Measurements from ENCODE around the gene WASHC3.

Gene WASHC3

GRCh38 chr12:102063069-102063468 lies 1.3 kb upstream of the WASHC3 start:
- peak overlapping the region; percentile 28 for H3K27ac Mint-ChIP-seq
- no peaks in the 10 kb centered on the region for H3K27me3 Mint-ChIP-seq (ENCODE audit: low read depth)
- H3K36me3 Mint-ChIP-seq (ENCODE audit: low read depth) = peaks cover 18% of the 10 kb centered on the region
- H3K9me3 Mint-ChIP-seq = no peaks in the 10 kb centered on the region
- DNase-seq (ENCODE audit: low spot score) = no peak
- H3K4me1 Mint-ChIP-seq (ENCODE audit: low read depth) = peaks cover 35% of the 10 kb centered on the region
- no peak overlapping the region for H3K4me3 Mint-ChIP-seq

DNA sequence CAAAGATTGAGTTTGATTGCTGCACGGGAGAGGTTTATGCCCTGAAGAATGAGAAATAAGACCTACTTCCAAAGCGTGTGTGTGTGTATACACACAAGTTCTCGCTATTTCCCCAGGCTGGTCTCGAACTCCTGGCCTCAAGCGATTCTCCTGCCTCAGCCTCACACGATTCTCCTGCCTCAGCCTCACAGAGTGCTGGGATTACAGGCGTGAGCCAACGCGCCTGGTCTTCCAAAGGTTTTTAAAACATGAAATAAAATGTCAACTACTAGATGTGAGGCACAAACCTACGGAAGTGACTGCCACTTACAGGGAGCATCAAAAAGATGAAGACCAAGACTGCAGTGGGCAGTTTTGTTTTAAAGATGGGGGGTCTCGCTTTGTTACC lies 622 bp upstream of the WASHC3 start:
- H3K27me3 Mint-ChIP-seq (ENCODE audit: low read depth) = no peaks in the 10 kb centered on the region
- no peaks in the 10 kb centered on the region for H3K9me3 Mint-ChIP-seq
- H3K36me3 Mint-ChIP-seq (ENCODE audit: low read depth) = peaks cover 24% of the 10 kb centered on the region
- DNase-seq (ENCODE audit: low spot score) = no peak
- peak overlapping the region; percentile 99 for H3K27ac Mint-ChIP-seq
- peaks cover 41% of the 10 kb centered on the region for H3K4me1 Mint-ChIP-seq (ENCODE audit: low read depth)
- H3K4me3 Mint-ChIP-seq = peak overlapping the region; percentile 91

DNA sequence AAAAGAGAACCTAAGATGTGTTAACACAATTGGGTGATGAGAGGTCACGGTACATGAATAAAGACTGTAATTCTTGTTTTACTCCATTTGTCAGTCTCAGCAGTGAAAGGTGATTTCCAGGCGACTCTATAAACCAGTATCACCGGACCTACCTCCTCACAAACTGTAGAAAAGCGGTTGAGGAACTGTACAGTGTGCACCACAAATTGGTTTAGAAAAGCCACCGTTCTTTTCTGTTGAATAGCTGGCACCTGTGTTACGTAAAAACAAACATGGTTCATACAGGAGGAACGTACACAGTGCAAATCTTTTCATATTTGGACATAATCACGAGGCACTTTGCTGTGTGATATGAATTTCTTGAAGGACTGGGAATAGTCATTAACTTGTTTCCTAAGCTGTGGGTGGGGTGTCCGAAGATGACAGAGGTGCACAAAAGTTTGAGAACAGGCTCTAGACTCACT lies 663 bp downstream of the WASHC3 start:
- peak; percentile 48 for DNase-seq (ENCODE audit: low spot score)
- peak overlapping the region; percentile 99 for H3K27ac Mint-ChIP-seq
- H3K36me3 Mint-ChIP-seq (ENCODE audit: low read depth) = peaks cover 36% of the 10 kb centered on the region
- H3K9me3 Mint-ChIP-seq = peaks cover 6% of the 10 kb centered on the region
- H3K4me3 Mint-ChIP-seq = peak overlapping the region; percentile 91
- H3K27me3 Mint-ChIP-seq (ENCODE audit: low read depth) = no peaks in the 10 kb centered on the region
- H3K4me1 Mint-ChIP-seq (ENCODE audit: low read depth) = peaks cover 47% of the 10 kb centered on the region

DNA sequence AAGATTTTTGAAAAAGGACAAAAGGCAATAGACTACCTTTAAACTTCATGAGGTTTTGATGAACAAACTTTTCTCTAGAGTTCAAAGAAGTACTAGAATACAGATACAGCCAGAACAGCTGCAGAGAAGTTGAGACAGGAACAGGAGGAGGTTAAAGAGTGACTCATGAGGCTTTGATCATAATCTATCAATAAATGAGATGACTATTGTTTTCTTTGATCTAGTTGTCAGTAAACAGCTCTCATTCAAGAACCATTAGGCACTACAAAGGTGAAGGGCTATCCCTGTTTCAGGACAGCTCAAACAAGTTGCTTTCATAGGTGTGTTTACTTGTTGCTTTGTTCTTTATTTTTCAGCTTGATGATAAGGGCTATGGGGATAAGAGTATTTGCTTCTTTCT lies 2.4 kb downstream of the WASHC3 start:
- no peak for DNase-seq (ENCODE audit: low spot score)
- Mint-ChIP-seq H3K4me1 (ENCODE audit: low read depth) (peaks cover 53% of the 10 kb centered on the region), H3K36me3 (ENCODE audit: low read depth) (peaks cover 48% of the 10 kb centered on the region), H3K9me3 (peaks cover 6% of the 10 kb centered on the region), H3K27me3 (ENCODE audit: low read depth) (no peaks in the 10 kb centered on the region), H3K27ac (peak overlapping the region; percentile 91), H3K4me3 (peak overlapping the region; percentile 64)

DNA sequence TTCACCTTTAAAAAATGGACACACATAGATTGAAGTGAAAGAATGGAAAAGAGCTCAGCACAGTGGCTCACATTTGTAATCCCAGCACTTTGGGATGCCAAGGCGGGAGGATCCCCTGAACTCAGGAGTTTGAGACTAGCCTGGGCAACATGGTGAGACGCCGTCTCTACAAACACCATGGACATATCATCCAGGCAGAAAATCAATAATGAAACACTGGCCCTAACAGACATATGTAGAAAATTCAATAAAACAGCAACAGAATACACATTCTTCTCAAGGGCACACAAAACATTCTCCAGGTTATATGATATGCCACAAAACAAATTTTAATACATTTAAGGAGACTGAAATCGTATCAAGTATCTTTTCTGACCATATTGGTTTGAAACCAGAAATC lies 7.4 kb downstream of the WASHC3 start:
- no peak overlapping the region for H3K4me3 Mint-ChIP-seq
- H3K27me3 Mint-ChIP-seq (ENCODE audit: low read depth) = no peaks in the 10 kb centered on the region
- peaks cover 39% of the 10 kb centered on the region for H3K4me1 Mint-ChIP-seq (ENCODE audit: low read depth)
- peaks cover 69% of the 10 kb centered on the region for H3K36me3 Mint-ChIP-seq (ENCODE audit: low read depth)
- DNase-seq (ENCODE audit: low spot score) = no peak
- H3K27ac Mint-ChIP-seq = no peak overlapping the region
- peaks cover 6% of the 10 kb centered on the region for H3K9me3 Mint-ChIP-seq

DNA sequence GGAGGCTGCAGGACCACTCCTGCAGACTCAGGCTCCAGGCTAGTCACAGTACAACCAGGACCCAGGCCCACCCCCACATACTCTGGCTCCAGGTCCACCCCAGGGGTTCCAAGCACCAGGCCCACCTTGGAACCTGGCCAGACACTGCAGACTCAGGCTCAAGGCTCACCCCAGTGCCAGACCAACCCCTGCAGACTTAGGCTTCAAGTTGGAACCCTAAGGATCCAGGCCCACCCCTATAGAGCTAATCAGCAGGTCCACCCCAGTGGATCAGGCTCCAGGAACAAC lies 8.8 kb downstream of the WASHC3 start:
- peaks cover 66% of the 10 kb centered on the region for H3K36me3 Mint-ChIP-seq (ENCODE audit: low read depth)
- H3K27ac Mint-ChIP-seq = no peak overlapping the region
- H3K9me3 Mint-ChIP-seq = peaks cover 6% of the 10 kb centered on the region
- no peak for DNase-seq (ENCODE audit: low spot score)
- no peaks in the 10 kb centered on the region for H3K27me3 Mint-ChIP-seq (ENCODE audit: low read depth)
- H3K4me3 Mint-ChIP-seq = no peak overlapping the region
- peaks cover 32% of the 10 kb centered on the region for H3K4me1 Mint-ChIP-seq (ENCODE audit: low read depth)

DNA sequence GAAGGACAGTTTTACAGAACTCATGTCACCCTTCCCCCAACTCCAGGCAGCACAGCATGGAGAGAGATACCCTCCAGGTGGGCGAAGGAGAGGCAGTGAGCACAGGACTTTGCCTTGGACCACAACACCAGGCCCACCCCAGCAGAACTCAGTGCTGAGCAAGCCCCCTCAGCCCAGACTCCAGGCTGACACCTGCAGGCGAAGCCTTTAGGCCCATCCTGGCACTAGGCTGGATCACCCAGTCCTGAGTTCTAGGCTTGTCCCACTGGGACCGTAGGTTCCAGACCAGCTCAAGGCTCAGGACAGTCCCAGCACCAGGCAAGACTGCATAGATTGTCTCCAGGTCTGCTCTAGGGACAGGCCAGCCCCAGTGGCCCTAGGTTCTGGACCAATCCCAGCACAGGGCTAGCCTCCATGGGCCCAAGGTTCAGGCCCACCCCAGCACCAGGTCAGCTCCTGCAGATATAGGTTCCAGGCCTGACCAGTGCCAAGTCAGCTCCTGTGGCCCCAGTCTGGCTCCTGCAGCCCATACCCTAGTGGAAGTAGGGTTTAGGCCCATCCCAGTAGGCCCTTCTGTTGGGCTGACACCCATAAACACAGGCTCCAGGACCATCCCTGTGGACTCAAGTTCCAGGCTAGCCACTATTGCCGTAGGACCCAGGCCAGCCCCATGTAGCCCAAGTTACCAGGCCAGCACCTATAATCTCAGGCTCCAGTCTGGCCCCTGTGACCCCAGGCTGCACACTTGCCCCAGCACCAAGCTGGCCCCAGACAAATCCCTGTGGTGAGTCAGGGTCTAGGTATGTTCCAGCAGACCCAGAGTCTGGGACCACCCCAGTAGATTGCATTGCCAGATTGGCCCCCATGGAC lies 9.4 kb downstream of the WASHC3 start:
- Mint-ChIP-seq H3K27me3 (ENCODE audit: low read depth) (no peaks in the 10 kb centered on the region), H3K4me1 (ENCODE audit: low read depth) (peaks cover 27% of the 10 kb centered on the region), H3K36me3 (ENCODE audit: low read depth) (peaks cover 60% of the 10 kb centered on the region), H3K9me3 (peaks cover 6% of the 10 kb centered on the region), H3K4me3 (no peak overlapping the region), H3K27ac (no peak overlapping the region)
- no peak for DNase-seq (ENCODE audit: low spot score)

GRCh38 chr12:102051431-102051965 lies 10.3 kb downstream of the WASHC3 start:
- H3K9me3 Mint-ChIP-seq = peaks cover 3% of the 10 kb centered on the region
- no peaks in the 10 kb centered on the region for H3K27me3 Mint-ChIP-seq (ENCODE audit: low read depth)
- no peak for DNase-seq (ENCODE audit: low spot score)
- H3K36me3 Mint-ChIP-seq (ENCODE audit: low read depth) = peaks cover 55% of the 10 kb centered on the region
- peaks cover 23% of the 10 kb centered on the region for H3K4me1 Mint-ChIP-seq (ENCODE audit: low read depth)
- no peak overlapping the region for H3K27ac Mint-ChIP-seq
- no peak overlapping the region for H3K4me3 Mint-ChIP-seq

GRCh38 chr12:102050660-102051430 lies 10.9 kb downstream of the WASHC3 start:
- H3K36me3 Mint-ChIP-seq (ENCODE audit: low read depth) = peaks cover 49% of the 10 kb centered on the region
- H3K27ac Mint-ChIP-seq = no peak overlapping the region
- no peaks in the 10 kb centered on the region for H3K27me3 Mint-ChIP-seq (ENCODE audit: low read depth)
- no peak for DNase-seq (ENCODE audit: low spot score)
- peaks cover 21% of the 10 kb centered on the region for H3K4me1 Mint-ChIP-seq (ENCODE audit: low read depth)
- no peaks in the 10 kb centered on the region for H3K9me3 Mint-ChIP-seq
- no peak overlapping the region for H3K4me3 Mint-ChIP-seq

GRCh38 chr12:102043928-102044327 lies 17.9 kb downstream of the WASHC3 start:
- peak overlapping the region; percentile 87 for H3K27ac Mint-ChIP-seq
- peak overlapping the region; percentile 60 for H3K4me3 Mint-ChIP-seq
- peaks cover 20% of the 10 kb centered on the region for H3K36me3 Mint-ChIP-seq (ENCODE audit: low read depth)
- no peak for DNase-seq (ENCODE audit: low spot score)
- peaks cover 20% of the 10 kb centered on the region for H3K4me1 Mint-ChIP-seq (ENCODE audit: low read depth)
- no peaks in the 10 kb centered on the region for H3K9me3 Mint-ChIP-seq
- no peaks in the 10 kb centered on the region for H3K27me3 Mint-ChIP-seq (ENCODE audit: low read depth)

- no peak for DNase-seq (ENCODE audit: low spot score)
- H3K27me3 Mint-ChIP-seq (ENCODE audit: low read depth) = no peaks in the 10 kb centered on the region
- no peaks in the 10 kb centered on the region for H3K9me3 Mint-ChIP-seq
- H3K4me3 Mint-ChIP-seq = no peak overlapping the region
- peaks cover 53% of the 10 kb centered on the region for H3K36me3 Mint-ChIP-seq (ENCODE audit: low read depth)
- H3K27ac Mint-ChIP-seq = no peak overlapping the region
- H3K4me1 Mint-ChIP-seq (ENCODE audit: low read depth) = peaks cover 1% of the 10 kb centered on the region
These were observed 27.6 kb downstream of the WASHC3 start for GRCh38 chr12:102033991-102034745.

DNA sequence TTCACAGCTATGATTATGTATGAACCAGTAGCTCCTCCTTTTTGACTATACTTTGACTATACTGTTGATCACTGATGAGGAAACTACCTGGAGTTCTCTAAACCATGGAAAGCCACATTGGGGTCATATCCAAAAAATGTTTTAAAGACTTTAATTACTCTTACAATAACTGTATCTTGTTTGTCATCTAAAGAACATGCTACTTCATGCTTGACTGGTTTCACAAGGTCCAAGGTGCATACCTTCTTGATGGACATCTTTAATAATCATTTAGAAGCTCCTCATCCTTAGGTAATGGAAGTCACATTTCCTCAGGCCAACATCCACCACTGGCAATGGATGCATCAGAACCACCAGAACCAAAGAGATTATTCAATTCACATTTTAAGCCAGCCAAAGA lies 29.9 kb downstream of the WASHC3 start:
- no peak overlapping the region for H3K27ac Mint-ChIP-seq
- DNase-seq (ENCODE audit: low spot score) = no peak
- H3K27me3 Mint-ChIP-seq (ENCODE audit: low read depth) = no peaks in the 10 kb centered on the region
- no peak overlapping the region for H3K4me3 Mint-ChIP-seq
- peaks cover 43% of the 10 kb centered on the region for H3K36me3 Mint-ChIP-seq (ENCODE audit: low read depth)
- no peaks in the 10 kb centered on the region for H3K9me3 Mint-ChIP-seq
- H3K4me1 Mint-ChIP-seq (ENCODE audit: low read depth) = peaks cover 1% of the 10 kb centered on the region

GRCh38 chr12:102029141-102029540 lies 32.6 kb downstream of the WASHC3 start:
- Mint-ChIP-seq H3K36me3 (ENCODE audit: low read depth) (peaks cover 26% of the 10 kb centered on the region), H3K27ac (no peak overlapping the region), H3K9me3 (no peaks in the 10 kb centered on the region), H3K4me3 (no peak overlapping the region), H3K4me1 (ENCODE audit: low read depth) (peaks cover 1% of the 10 kb centered on the region), H3K27me3 (ENCODE audit: low read depth) (no peaks in the 10 kb centered on the region)
- DNase-seq (ENCODE audit: low spot score) = no peak

DNA sequence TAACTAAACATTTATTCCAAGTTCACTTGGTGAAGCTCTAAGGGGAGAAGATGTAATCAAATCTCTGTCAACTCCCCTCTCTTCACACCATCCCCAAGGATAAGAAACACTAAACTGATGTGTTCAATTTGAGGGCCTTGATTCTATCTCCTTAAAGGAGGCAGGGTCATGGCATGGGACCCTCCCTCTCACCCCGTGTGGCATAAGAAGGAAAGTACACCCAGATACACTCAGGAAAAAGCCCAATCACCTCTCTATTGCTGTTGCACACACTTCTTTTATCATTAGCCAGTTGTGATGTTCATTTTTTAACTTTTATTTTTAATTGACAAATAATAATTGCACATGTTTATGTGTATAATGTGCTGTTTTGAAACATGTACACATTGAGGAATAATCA lies 35.1 kb downstream of the WASHC3 start:
- H3K9me3 Mint-ChIP-seq = no peaks in the 10 kb centered on the region
- peaks cover 22% of the 10 kb centered on the region for H3K36me3 Mint-ChIP-seq (ENCODE audit: low read depth)
- H3K4me1 Mint-ChIP-seq (ENCODE audit: low read depth) = no peaks in the 10 kb centered on the region
- DNase-seq (ENCODE audit: low spot score) = no peak
- no peaks in the 10 kb centered on the region for H3K27me3 Mint-ChIP-seq (ENCODE audit: low read depth)
- H3K27ac Mint-ChIP-seq = no peak overlapping the region
- H3K4me3 Mint-ChIP-seq = no peak overlapping the region

Measured in T-helper 2 cell treated with Interferon-gamma antibody and Interleukin-4, amounts not matched to agents 5 μg/mL and 100 μg/mL, for 36 hours (primary cell).